OCI-LY3 (cell line): Measurements from ENCODE around the gene LSM5.

Experiments used
- H2AFZ ChIP-seq: fragments of 200-600, 300-600 bp; shearing (Covaris generic); 2 replicates; pipeline ENCODE4 v1.6.0; 2014; ENCODE audit warnings: antibody characterized with exemption, low read depth, low read length
- H3K27ac ChIP-seq: fragments of 200-600, 300-600 bp; sonication (generic); 2 replicates; pipeline ENCODE4 v1.5.1; 2014; ENCODE audit warnings: mild to moderate bottlenecking, low read length, moderate library complexity, mixed read lengths
- H3K27me3 ChIP-seq: fragments of 200-600, 300-600 bp; sonication (generic); 2 replicates; pipeline ENCODE4 v1.6.1; 2014; ENCODE audit warnings: low read depth, low read length, mixed read lengths
- H3K36me3 ChIP-seq: fragments of 200-600, 300-600 bp; sonication (generic); replicated peaks from 2 replicates; pipeline ENCODE3; 2014; ENCODE audit warnings: low read depth, low read length, mixed read lengths
- H3K4me1 ChIP-seq: fragments of 300-600, 200-600 bp; sonication (generic); 2 replicates; pipeline ENCODE4 v1.6.1; 2014; ENCODE audit warnings: low read length, mixed read lengths
- H3K4me2 ChIP-seq: fragments of 200-600, 300-600 bp; sonication (generic); 2 replicates; pipeline ENCODE4 v1.6.1; 2014; ENCODE audit warnings: low read length, mixed read lengths
- H3K4me3 ChIP-seq: fragments of 300-600, 200-600 bp; sonication (generic); 2 replicates; pipeline ENCODE4 v1.5.1; 2014; ENCODE audit warnings: antibody characterized with exemption, mild to moderate bottlenecking, low read length, moderate library complexity
- H3K79me2 ChIP-seq: fragments of 300-600, 200-600 bp; shearing (Covaris generic); 2 replicates; pipeline ENCODE4 v1.6.1; 2014; ENCODE audit warnings: mild to moderate bottlenecking, low read length, mixed read lengths
- H3K9ac ChIP-seq: fragments of 300-600, 200-600 bp; shearing (Covaris generic); 2 replicates; pipeline ENCODE4 v1.6.0; 2014; ENCODE audit warnings: mild to moderate bottlenecking, low read length, moderate library complexity
- H3K9me3 ChIP-seq: fragments of 200-600, 300-600 bp; shearing (Covaris generic); 2 replicates; pipeline ENCODE4 v1.6.1; 2014; ENCODE audit warnings: low read length, mixed read lengths; ENCODE audit not compliant: insufficient read depth
- H4K20me1 ChIP-seq: fragments of 200-600, 300-600 bp; sonication (generic); 2 replicates; pipeline ENCODE4 v1.6.1; 2016; ENCODE audit warnings: low read length, mixed read lengths; ENCODE audit not compliant: insufficient read depth
- CTCF ChIP-seq: fragments of 200-600, 300-600 bp; sonication (generic); IDR thresholded peaks from 2 replicates; pipeline ENCODE4 v1.5.1; 2014; ENCODE audit warnings: antibody characterized with exemption, low read length, low read depth
- EZH2phosphoT487 ChIP-seq: fragments of 200-600 bp; shearing (Covaris generic); IDR thresholded peaks from 2 replicates; pipeline ENCODE4 v1.6.1; 2018; ENCODE audit warnings: antibody characterized with exemption, mixed run types, low read depth

Gene LSM5

GRCh38 chr7:32532086-32532485 lies 41.9 kb upstream of the LSM5 start:
- Histone ChIP-seq H4K20me1 (no peaks in the 10 kb centered on the region), H3K27ac (no peak overlapping the region), H3K4me2 (no peak overlapping the region), H3K36me3 (no peaks in the 10 kb centered on the region), H3K9ac (no peak overlapping the region), H3K9me3 (no peaks in the 10 kb centered on the region), H3K4me3 (no peak overlapping the region), H3K4me1 (peaks cover 14% of the 10 kb centered on the region), H2AFZ (no peak overlapping the region), H3K79me2 (peaks cover 5% of the 10 kb centered on the region), H3K27me3 (no peaks in the 10 kb centered on the region)
- no peak for TF ChIP-seq CTCF
- no peak for TF ChIP-seq EZH2phosphoT487

- peaks cover 14% of the 10 kb centered on the region for H3K4me1 ChIP-seq
- H3K27me3 ChIP-seq = no peaks in the 10 kb centered on the region
- H3K4me3 ChIP-seq = no peak overlapping the region
- H3K36me3 ChIP-seq = no peaks in the 10 kb centered on the region
- no peak overlapping the region for H3K27ac ChIP-seq
- peaks cover 5% of the 10 kb centered on the region for H3K79me2 ChIP-seq
- H3K4me2 ChIP-seq = no peak overlapping the region
- no peaks in the 10 kb centered on the region for H4K20me1 ChIP-seq
- H3K9ac ChIP-seq = no peak overlapping the region
- no peaks in the 10 kb centered on the region for H3K9me3 ChIP-seq
- TF ChIP-seq EZH2phosphoT487 = no peak
- TF ChIP-seq CTCF = no peak
- no peak overlapping the region for H2AFZ ChIP-seq
These were observed 41.2 kb upstream of the LSM5 start for GRCh38 chr7:32531402-32531801.

- no peaks in the 10 kb centered on the region for H3K9me3 ChIP-seq
- no peak overlapping the region for H3K4me3 ChIP-seq
- no peaks in the 10 kb centered on the region for H4K20me1 ChIP-seq
- H3K4me1 ChIP-seq = no peaks in the 10 kb centered on the region
- H3K4me2 ChIP-seq = no peak overlapping the region
- no peaks in the 10 kb centered on the region; the same call in 1 of the 2 replicates for H3K79me2 ChIP-seq
- H3K27me3 ChIP-seq = no peaks in the 10 kb centered on the region
- no peak overlapping the region for H3K9ac ChIP-seq
- TF ChIP-seq CTCF = no peak
- no peak for TF ChIP-seq EZH2phosphoT487
- no peak overlapping the region for H3K27ac ChIP-seq
- H3K36me3 ChIP-seq = no peaks in the 10 kb centered on the region
- H2AFZ ChIP-seq = no peak overlapping the region
These were observed 35.7 kb upstream of the LSM5 start for GRCh38 chr7:32525839-32526238.

GRCh38 chr7:32524631-32525030 lies 34.5 kb upstream of the LSM5 start:
- Histone ChIP-seq H3K79me2 (no peaks in the 10 kb centered on the region; the same call in 1 of the 2 replicates), H3K27ac (no peak overlapping the region), H3K27me3 (no peaks in the 10 kb centered on the region), H3K9ac (no peak overlapping the region), H4K20me1 (no peaks in the 10 kb centered on the region), H3K4me1 (no peaks in the 10 kb centered on the region), H3K4me2 (no peak overlapping the region), H3K9me3 (peaks cover 7% of the 10 kb centered on the region; the same call in 1 of the 2 replicates), H3K4me3 (no peak overlapping the region), H3K36me3 (peaks cover 9% of the 10 kb centered on the region), H2AFZ (no peak overlapping the region)
- TF ChIP-seq EZH2phosphoT487 (no peak), CTCF (no peak)
